SK-N-SH treated with all-trans-retinoic acid at 6 μM for 48 hours (cell line): Measurements from ENCODE around the gene CFAP73.

ENCODE experiments used
- ARNTL ChIP-seq: fragments of 450-650 bp; formaldehyde crosslinking; IDR thresholded peaks from 2 replicates; pipeline ENCODE4 v1.5.0; 2020; ENCODE audit warnings: low read depth, mild to moderate bottlenecking, moderate library complexity, borderline replicate concordance
- BACH2 ChIP-seq: fragments of 250-450 bp; sonication (Bioruptor Pico); IDR thresholded peaks from 2 replicates; pipeline ENCODE4 v1.9.0; 2021; ENCODE audit warnings: mild to moderate bottlenecking, borderline replicate concordance
- OSR1 ChIP-seq: fragments of 250-450 bp; sonication (Bioruptor Pico); IDR thresholded peaks from 2 replicates; pipeline ENCODE4 v1.8.0; 2022; ENCODE audit warnings: moderate library complexity, mild to moderate bottlenecking, inconsistent platforms
- RARB ChIP-seq: fragments of 250-450 bp; sonication (Bioruptor Pico); IDR thresholded peaks from 2 replicates; pipeline ENCODE4 v1.8.0; 2021; ENCODE audit warnings: mild to moderate bottlenecking, moderate library complexity
- TCF4 ChIP-seq: fragments of 250-450 bp; sonication (Bioruptor Pico); IDR thresholded peaks from 2 replicates; pipeline ENCODE4 v1.8.0; 2021; ENCODE audit warnings: mild to moderate bottlenecking, moderate library complexity, borderline replicate concordance
- TOX ChIP-seq: fragments of 250-450 bp; sonication (Bioruptor Pico); IDR thresholded peaks from 2 replicates; pipeline ENCODE4 v1.8.0; 2021; ENCODE audit warnings: mild to moderate bottlenecking, moderate library complexity, borderline replicate concordance
- ZC3H10 ChIP-seq: fragments of 250-450 bp; sonication (Bioruptor Pico); IDR thresholded peaks from 2 replicates; pipeline ENCODE4 v1.5.1; 2021; ENCODE audit warnings: mild to moderate bottlenecking, moderate library complexity
- ZFP3 ChIP-seq: fragments of 250-450 bp; sonication (Bioruptor Pico); IDR thresholded peaks from 2 replicates; pipeline ENCODE4 v1.5.0; 2020; ENCODE audit warnings: mild to moderate bottlenecking, moderate library complexity
- ZNF565 ChIP-seq: fragments of 450-650 bp; formaldehyde crosslinking; conservative IDR thresholded peaks from 2 replicates; pipeline ENCODE4 v1.5.0; 2020; ENCODE audit warnings: low read depth, mild to moderate bottlenecking, moderate library complexity
- TF ChIP-seq, protein P1 (sequence below): fragments of 250-450 bp; sonication (Bioruptor Pico); IDR thresholded peaks from 2 replicates; pipeline ENCODE4 v1.8.0; 2020; ENCODE audit warnings: mild to moderate bottlenecking, moderate library complexity, borderline replicate concordance
- TF ChIP-seq, protein P2 (sequence below): fragments of 250-450 bp; sonication (Bioruptor Pico); IDR thresholded peaks from 2 replicates; pipeline ENCODE4 v1.8.0; 2021; ENCODE audit warnings: low read depth, mild to moderate bottlenecking, moderate library complexity, borderline replicate concordance
- TF ChIP-seq, protein P3 (sequence below): fragments of 250-450 bp; sonication (Bioruptor Pico); IDR thresholded peaks from 2 replicates; pipeline ENCODE4 v1.5.1; 2020; ENCODE audit warnings: low read depth, mild to moderate bottlenecking, moderate library complexity
- TF ChIP-seq, protein P4 (sequence below): fragments of 250-450 bp; sonication (Bioruptor Pico); IDR thresholded peaks from 2 replicates; pipeline ENCODE4 v1.5.1; 2021; ENCODE audit warnings: mild to moderate bottlenecking, moderate library complexity

DNA sequence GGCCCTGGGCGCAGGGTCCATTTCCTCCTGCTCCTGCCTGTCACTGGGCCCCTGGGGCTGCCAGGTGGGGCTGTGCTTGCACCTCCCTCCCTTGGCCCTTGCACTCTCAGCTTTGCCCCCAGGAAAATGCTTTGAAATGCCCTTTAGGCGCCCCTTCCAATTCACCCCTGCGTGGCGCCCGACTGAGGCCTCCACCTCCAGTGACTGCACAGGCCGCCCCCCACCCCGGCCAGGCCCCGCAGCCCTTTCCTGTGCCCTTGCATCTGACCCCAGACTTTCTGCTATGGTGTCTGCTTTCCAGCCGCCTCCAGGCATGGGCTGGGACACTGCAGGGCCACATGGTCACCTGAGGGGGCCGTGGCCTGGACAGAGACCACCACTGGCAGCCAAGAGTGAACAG is 18.3 kb downstream of the CFAP73 start:
- TF ChIP-seq OSR1 (CRISPR knock-in tag) (no peak), RARB (no peak), ZNF565 (CRISPR knock-in tag) (no peak), ARNTL (CRISPR knock-in tag) (no peak), TOX (CRISPR knock-in tag) (no peak), BACH2 (CRISPR knock-in tag) (no peak), ZC3H10 (CRISPR knock-in tag) (no peak), ZFP3 (no peak), TCF4 (no peak)
- TF ChIP-seq, protein P1, sequence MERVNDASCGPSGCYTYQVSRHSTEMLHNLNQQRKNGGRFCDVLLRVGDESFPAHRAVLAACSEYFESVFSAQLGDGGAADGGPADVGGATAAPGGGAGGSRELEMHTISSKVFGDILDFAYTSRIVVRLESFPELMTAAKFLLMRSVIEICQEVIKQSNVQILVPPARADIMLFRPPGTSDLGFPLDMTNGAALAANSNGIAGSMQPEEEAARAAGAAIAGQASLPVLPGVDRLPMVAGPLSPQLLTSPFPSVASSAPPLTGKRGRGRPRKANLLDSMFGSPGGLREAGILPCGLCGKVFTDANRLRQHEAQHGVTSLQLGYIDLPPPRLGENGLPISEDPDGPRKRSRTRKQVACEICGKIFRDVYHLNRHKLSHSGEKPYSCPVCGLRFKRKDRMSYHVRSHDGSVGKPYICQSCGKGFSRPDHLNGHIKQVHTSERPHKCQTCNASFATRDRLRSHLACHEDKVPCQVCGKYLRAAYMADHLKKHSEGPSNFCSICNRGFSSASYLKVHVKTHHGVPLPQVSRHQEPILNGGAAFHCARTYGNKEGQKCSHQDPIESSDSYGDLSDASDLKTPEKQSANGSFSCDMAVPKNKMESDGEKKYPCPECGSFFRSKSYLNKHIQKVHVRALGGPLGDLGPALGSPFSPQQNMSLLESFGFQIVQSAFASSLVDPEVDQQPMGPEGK: no peak
- TF ChIP-seq, protein P2, sequence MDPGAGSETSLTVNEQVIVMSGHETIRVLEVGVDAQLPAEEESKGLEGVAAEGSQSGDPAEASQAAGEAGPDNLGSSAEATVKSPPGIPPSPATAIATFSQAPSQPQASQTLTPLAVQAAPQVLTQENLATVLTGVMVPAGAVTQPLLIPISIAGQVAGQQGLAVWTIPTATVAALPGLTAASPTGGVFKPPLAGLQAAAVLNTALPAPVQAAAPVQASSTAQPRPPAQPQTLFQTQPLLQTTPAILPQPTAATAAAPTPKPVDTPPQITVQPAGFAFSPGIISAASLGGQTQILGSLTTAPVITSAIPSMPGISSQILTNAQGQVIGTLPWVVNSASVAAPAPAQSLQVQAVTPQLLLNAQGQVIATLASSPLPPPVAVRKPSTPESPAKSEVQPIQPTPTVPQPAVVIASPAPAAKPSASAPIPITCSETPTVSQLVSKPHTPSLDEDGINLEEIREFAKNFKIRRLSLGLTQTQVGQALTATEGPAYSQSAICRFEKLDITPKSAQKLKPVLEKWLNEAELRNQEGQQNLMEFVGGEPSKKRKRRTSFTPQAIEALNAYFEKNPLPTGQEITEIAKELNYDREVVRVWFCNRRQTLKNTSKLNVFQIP (CRISPR knock-in tag): no peak
- TF ChIP-seq, protein P3, sequence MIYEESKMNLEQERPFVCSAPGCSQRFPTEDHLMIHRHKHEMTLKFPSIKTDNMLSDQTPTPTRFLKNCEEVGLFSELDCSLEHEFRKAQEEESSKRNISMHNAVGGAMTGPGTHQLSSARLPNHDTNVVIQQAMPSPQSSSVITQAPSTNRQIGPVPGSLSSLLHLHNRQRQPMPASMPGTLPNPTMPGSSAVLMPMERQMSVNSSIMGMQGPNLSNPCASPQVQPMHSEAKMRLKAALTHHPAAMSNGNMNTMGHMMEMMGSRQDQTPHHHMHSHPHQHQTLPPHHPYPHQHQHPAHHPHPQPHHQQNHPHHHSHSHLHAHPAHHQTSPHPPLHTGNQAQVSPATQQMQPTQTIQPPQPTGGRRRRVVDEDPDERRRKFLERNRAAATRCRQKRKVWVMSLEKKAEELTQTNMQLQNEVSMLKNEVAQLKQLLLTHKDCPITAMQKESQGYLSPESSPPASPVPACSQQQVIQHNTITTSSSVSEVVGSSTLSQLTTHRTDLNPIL: no peak
- TF ChIP-seq, protein P4, sequence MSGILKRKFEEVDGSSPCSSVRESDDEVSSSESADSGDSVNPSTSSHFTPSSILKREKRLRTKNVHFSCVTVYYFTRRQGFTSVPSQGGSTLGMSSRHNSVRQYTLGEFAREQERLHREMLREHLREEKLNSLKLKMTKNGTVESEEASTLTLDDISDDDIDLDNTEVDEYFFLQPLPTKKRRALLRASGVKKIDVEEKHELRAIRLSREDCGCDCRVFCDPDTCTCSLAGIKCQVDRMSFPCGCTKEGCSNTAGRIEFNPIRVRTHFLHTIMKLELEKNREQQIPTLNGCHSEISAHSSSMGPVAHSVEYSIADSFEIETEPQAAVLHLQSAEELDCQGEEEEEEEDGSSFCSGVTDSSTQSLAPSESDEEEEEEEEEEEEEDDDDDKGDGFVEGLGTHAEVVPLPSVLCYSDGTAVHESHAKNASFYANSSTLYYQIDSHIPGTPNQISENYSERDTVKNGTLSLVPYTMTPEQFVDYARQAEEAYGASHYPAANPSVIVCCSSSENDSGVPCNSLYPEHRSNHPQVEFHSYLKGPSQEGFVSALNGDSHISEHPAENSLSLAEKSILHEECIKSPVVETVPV: no peak
